ENCODE results near the gene PNPLA4.

The PNPLA4 gene

DNA sequence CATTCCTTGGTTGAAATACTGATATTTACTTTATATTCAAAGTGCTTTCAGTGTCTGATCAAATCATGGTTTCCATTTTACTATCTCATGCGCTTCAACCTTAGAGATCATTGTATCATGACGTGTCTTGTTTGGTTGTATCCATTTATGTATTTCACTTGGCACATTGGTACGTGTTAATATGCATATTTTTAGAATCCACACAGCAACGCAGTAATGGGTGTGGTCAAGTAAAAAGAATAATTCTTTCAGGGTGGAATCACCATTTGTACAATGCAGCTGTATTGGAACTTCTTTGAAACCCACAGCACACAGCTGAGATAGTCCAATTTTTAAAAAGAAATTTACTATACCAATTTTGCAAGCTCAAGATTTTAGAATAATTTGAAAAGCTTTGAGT is 55.2 kb downstream of the PNPLA4 start:
- DNase-seq (ENCODE audit: low read depth) = no peak

- DNase-seq (ENCODE audit: low read depth) = no peak
Measured at GRCh38 chrX:7852166-7852565, 75.0 kb downstream of the PNPLA4 start.

All from amniotic epithelial cell (primary cell).